Measurements from ENCODE around the gene PTGS2.

PTGS2 gene

DNA sequence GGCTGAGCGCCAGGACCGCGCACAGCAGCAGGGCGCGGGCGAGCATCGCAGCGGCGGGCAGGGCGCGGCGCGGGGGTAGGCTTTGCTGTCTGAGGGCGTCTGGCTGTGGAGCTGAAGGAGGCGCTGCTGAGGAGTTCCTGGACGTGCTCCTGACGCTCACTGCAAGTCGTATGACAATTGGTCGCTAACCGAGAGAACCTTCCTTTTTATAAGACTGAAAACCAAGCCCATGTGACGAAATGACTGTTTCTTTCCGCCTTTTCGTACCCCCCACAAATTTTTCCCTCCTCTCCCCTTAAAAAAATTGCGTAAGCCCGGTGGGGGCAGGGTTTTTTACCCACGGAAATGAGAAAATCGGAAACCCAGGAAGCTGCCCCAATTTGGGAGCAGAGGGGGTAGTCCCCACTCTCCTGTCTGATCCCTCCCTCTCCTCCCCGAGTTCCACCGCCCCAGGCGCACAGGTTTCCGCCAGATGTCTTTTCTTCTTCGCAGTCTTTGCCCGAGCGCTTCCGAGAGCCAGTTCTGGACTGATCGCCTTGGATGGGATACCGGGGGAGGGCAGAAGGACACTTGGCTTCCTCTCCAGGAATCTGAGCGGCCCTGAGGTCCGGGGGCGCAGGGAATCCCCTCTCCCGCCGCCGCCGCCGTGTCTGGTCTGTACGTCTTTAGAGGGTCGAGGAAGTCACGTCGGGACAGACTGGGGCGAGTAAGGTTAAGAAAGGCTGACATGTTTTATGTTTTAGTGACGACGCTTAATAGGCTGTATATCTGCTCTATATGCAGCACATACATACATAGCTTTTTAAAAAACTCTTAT is at the start of gene PTGS2:
Gene PTGS2 (minus strand): TSS at position 179 of the 817 bp plus-strand sequence. CDS start 133 bp downstream, at position 46.
- DNase-seq, result no peak

DNA sequence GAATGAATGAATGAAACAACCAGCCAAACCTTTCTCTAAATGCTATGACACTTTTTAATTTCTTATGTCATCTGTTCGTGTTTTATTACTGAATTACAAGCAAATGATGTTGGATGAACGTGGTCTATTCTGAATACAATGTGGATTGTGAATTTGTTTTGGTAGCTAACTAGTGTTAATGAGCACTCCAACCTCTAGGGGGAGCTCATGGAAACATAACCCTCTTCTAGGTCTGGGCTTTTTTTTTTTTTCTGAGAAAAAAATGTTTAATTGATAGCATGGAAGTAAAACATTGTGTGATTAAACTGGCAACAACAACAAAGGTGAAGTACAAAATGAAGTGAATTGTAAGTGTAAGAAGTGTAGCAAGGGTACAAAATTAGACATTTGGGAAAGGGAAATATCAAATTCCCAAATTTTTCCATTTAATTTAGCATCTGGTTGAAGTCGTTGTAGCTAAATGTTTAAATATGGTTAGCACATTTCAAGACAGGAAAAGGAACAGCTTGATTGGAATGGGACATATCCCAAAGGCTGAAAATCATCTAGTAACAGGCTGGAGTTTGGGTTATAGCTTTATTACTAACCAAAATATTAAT is 42.6 kb upstream of the PTGS2 start:
- peak in 1 of 2 experiments; percentile 23 for DNase-seq

DNA sequence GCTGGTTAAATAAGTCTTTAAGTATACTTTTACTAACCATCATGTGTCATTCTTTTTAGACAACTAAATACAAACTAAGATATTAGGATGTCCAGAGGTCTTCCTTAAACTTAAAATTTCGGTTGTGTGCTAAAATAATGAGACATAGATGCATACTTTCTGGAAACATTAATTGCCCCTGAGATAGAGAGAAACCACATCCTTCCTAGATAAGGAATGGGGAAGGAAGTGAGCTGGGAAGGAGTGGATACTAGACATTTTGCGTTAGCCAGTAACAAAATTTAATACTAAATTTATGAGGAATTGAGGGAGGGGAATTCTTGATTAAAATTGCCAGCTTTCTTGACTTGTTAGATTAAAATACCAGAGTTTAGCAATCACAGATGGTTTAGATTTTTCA is 37.1 kb upstream of the PTGS2 start:
- no peak for DNase-seq

DNA sequence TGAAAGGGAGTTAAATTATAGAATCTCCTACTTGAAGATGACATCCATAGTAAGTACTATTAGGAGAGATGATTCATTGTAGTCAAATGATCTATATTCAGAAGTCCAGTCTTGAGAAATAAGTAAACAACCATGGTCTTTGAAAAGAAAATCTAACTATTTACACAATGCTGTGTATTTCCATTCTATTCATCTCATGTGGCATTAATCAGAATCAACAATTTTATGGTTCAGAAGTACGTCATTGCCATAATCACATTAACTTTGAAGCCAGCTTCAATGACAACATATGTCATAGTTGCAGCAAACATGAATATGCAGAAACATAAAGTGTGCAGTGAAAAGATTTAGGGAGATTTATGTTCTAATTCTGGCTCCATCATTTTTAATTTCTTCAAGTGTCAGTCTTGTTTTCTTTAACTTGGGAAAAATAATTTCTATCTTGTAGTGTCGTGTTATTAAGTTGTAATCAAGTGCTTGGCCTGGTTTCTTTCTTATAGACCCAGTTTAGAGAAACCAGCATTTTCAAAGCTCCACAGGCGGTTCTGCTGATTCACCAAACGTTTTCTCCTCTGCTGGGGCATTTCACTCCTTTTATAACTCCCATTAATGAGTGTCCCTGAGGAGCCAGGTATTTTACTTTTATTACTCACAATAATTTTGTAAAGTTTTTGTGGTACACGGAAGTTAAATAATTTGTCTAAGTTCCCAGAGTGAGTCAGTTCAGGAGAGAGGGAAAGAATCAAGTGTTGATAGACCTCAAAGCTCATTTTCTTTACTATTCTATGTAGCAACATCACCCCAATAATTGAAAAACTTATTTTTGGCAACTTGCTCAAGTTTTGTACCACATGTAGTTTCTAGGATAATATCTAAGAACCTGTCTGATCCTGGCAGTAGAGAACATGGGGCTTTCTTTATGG is 35.9 kb upstream of the PTGS2 start:
- DNase-seq, result peak; percentile 51 to 59

DNA sequence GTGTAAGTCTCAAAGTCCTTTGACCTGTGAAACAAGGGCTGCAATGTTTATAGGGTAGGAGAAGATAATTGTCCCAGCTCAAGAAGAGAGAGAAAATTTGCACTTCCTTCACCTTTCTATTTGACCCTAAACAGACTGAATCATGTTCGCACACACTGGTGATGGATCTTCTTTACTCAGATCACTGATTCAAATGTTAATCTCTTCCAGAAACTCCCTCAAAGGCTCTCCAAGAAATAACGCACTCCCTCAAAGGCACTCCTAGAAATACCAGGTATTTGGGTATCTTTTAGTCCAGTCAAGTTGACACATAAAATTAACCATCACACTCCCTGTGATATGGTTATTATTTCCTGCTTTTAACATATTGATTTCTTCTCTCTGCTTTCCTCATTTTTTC is 30.5 kb upstream of the PTGS2 start:
- DNase-seq, result no peak

DNA sequence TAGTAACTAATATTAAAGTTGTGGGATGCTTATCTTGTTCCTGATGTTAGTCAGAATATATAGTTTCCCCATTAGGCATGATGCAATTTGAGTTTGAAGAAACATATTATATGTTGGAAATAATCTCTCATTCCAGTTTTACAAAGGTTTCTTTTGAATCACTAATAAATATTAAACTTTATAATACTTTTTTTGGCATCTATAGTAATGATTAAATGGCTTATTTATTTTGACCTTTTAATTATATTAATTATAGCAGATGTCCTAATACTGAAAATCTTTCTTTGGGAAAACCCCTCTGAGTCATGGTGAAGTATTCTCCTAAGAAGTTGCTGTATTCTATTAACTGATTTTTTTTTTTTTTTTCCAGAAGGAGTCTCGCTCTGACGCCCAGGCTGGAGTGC is 28.5 kb upstream of the PTGS2 start:
- DNase-seq, result no peak

DNA sequence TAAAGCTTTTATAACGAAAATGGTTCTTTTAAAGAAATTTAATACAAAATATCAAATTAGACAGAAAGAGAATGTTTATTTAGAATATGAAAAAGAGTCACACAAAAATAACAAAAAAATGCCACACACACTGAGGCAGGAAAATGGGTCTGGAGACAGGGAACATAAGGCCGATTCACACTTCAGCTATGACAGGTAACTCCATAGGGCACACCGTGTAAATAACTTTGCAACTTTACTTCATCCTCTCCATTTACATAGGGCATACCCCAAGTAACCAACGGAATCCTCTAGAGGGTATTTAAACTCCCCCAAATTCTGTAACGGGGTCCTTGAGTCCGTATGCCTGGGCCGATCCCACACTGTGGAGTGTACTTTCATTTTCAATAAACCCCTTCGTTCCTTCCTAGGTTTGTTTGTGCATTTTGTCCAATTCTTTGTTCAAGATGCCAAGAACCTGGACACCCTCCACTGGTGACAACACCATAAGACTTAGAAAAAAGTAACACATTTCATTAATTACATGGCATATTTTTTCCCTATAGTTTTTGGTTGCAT is 23.1 kb upstream of the PTGS2 start:
- DNase-seq, result no peak

DNA sequence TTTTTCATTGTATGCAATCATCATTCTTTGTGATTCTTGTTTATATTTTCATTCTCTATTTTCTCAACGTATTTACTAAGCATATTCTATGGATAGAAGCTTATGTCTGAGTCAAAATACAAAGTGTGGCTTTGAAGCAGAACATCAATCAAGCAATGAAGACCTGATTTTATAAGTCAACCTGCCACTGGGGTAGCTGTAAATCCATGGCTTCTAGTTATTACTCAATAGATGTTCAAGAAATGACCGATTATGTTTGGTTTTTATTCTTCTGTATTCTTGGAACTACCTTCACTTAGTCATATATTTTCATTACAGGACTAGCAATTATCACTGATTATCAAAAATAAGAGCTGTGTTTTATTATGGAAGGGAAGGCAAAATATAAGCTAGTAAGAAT is 20.5 kb upstream of the PTGS2 start:
- no peak for DNase-seq

DNA sequence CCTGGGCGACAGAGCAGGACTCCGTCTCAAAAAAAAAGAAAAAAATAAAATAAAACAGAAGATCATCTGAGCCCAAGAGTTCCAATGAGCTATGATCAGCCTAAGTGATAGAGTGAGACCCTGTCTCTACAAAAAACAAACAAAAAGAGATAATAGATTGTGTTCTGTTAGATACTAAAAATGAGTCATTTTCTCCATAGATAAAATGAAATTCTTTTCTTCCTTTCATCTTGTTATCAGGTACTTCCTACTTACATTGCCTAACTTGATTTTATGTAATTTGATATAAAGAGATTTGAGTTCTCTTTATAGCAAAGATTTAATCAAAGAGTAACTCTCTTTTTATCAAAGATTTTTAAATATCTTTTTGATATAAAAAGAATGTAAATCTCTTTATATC is 19.3 kb upstream of the PTGS2 start:
- no peak for DNase-seq

DNA sequence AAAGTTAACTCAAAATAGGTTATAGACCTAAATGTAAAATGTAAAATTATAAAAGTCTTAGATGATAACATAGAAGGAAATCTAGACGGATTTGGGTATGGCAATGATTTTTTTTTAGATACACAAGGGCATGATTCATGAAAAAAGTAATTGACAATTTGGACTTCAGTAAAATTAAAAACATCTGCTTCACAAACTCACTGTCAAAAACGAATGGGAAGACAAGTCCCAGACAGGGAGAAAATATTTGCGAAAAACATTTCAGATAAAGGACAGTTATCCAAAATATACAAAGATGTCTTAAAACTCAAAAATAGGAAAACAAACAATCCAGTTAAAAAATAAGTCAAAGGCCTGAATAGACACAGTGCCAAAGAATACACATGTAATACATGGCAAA is 9.7 kb upstream of the PTGS2 start:
- DNase-seq, result no peak

DNA sequence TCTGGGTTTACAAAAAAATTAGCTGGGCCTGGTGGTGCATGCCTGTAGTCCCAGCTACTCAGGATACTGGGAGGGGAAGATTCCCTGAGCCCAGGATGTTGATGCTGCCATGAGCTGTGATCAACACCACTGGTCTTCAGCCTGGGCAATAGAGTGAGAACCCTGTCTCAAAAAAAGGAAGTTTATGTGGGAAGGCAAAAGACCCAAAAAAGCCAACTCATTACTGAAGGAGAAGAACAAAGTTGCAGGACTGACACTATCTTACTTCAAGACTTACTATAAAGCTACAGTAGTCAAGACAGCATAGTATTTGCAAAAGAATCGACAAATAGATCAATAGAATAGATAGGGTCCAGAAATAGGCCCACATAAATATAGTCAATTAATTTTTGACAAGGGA is 9.2 kb upstream of the PTGS2 start:
- DNase-seq, result no peak

DNA sequence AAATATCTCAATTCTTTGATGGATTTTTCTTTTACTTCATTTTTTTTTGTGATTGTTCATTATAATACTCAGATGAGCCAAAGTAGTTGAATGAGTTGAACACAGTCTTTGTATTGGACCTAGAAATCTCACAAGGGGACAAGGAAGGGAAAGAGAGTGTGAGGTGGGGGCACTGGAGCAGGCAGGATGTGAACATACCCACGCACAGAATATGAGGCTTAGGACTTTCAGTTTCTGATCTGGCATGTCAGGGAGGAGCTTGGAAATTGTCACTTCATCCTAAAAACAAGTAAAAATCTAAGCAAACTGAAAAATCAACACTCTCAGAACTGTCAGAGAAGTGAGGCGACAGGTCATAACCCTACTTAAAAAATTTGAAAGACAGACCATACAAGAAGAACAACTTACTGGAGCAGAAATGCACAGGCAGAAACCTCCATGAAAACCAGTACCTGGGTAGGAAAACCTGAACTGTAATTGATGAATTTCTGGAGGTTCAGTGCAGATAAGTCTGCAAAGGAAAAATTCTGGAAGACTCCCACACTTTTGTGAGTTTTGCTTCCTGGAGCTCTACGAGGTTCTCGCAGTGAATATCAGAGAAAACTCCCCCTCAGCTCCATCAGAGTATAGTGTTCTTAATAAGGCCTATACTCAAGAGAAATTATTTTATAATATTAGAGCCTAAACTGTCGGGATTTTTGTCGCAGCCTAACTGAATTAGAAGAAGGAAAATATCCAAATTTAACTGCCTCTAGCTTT is 3.6 kb upstream of the PTGS2 start:
- no peak for DNase-seq

DNA sequence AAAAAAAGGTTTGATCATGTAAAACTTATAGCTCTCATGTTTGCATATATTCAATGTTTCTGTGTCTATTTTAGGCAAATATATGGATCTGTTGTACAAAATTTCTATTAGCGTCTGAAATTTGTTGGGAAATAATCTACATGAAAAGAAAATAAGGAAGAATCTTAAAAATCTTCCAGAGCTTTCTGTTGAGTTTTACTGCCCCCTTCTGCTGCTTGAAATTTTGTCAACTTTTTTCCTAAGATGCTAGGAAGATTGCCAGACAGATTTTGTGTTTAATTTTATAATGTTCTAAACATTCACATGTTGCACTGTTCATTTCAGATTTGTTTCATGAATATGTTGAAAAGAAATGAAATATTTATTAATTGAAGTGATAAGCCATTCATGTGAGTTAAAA is 2.5 kb upstream of the PTGS2 start:
- DNase-seq, result no peak

DNA sequence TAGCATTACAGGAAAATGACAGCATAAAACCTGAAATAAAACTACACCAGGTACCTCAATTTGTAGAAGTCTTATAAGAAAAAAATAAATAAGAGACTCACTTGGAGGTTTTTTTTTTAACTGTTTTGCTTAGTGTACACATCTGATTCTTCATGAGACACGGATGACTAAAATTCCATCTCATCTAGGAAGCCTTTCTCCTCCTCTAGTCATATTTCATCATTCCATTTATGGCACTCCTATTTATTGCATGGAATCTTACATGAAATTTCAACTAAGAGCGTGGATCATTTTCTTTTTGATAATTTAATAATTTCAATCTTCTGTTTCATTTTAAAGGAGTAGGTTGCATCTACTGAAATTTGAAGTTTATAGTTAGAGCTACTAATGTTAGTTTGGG is 1.6 kb upstream of the PTGS2 start:
- no peak for DNase-seq

DNA sequence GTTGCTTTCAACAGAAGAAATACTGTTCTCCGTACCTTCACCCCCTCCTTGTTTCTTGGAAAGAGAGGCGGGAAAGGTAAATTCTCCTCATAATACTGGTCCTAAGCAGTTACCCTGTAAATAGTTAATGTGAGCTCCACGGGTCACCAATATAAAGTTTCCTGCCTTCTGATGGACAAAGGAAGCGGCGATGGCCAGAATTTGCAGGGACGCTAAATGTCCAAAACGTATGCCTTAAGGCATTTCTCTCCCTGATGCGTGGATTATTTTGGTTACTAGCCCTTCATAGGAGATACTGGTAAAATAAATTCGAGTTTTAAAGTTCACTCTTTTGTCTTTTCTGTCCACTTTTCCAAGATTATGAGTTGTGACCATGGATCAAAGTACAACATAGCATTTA is 898 bp upstream of the PTGS2 start:
- no peak for DNase-seq

DNA sequence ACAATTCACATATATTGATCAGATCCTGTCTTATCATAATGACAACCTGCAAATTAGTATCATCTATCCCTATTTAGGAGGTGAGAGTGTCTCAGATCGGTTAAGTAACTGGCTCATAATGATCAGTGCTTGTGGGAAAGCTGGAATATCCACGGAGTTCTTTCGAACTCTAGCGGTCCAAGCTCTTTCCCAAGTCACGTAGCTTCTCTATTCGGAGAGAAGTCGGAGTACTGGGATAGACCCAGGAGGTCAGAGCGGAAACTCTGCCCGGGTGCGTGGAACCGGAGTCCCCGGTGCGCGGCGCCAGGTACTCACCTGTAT is 339 bp downstream of the PTGS2 start:
- no peak for DNase-seq

DNA sequence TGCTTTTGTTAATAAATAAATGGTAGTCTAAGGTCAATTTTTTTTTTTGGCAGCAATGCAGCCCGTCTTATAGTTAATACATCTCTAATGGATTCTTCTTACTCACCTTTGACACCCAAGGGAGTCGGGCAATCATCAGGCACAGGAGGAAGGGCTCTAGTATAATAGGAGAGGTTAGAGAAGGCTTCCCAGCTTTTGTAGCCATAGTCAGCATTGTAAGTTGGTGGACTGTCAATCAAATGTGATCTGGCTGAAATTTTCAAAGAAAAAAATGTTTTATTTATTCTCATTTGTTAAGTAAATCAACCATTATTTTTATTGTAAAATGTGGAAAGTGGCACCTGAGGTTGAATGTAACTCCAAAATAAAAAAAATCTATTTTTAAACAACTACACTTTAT is 2.1 kb downstream of the PTGS2 start:
- no peak for DNase-seq

DNA sequence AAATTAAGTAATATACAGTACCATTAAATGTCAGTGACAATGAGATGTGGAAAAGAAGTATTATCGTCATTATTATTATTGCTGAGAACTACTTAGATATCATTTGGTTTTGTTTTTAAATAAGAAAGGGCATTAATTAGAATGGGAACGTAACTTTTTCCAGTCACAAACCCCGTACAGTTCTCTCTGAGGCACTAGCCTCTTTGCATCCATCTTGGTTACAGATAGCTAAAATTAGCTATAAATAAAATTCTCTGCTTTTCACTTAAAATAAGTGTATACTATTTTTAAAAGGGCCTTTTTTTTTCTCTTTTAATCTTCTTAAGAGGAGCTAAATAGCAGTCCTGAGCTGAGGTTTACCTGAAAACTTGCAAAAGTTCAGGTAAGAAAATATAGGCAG is 7.6 kb downstream of the PTGS2 start:
- DNase-seq, result no peak

DNA sequence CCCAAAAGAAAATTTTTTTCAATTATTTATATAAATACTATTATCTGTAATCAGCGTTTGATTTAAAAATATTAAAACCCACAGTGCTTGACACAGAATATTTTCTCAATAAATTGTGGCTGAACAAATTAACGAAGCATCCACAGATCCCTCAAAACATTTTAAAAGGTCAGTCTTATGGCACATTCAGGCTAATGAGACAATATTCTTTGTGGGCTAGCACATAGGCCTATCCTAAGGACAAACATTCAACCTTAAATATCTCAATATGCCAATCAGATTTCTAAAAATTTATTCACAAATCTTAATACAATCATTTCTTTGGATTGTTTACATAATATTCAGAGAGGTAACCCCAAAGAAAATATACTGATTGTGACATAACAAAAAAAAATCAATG is 8.1 kb downstream of the PTGS2 start:
- DNase-seq, result no peak

DNA sequence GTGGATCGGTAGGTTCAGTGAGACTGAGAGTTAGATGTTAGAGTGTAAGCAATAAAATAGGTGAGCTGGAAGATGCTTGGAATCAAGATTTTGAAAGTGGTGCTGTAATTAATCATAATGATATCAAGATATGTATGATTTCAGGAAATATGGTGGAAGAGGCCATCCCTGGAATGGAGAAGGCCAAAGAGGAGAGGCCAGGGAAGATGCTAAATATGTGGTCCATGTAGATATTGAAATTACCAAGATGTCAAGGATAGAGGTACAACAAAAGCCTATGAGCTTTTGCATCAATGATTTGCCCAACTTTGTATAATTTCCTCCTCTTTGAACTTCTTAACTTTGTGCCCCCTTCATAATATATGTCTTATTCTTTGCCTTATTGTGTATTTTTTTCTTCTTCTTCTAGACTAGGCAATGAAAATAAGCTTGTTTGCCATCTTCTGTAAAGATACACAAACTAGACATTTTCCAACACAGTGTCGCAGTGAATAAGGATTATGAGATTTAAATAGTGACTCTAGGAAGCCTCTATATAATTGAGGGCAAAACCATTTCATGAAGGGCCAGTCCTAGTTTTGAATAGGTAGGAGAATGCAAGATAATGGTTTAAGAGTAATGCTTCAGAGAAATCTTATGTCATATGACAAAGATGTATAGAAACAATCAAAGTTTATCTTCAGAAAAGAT is 8.9 kb downstream of the PTGS2 start:
- no peak for DNase-seq

DNA sequence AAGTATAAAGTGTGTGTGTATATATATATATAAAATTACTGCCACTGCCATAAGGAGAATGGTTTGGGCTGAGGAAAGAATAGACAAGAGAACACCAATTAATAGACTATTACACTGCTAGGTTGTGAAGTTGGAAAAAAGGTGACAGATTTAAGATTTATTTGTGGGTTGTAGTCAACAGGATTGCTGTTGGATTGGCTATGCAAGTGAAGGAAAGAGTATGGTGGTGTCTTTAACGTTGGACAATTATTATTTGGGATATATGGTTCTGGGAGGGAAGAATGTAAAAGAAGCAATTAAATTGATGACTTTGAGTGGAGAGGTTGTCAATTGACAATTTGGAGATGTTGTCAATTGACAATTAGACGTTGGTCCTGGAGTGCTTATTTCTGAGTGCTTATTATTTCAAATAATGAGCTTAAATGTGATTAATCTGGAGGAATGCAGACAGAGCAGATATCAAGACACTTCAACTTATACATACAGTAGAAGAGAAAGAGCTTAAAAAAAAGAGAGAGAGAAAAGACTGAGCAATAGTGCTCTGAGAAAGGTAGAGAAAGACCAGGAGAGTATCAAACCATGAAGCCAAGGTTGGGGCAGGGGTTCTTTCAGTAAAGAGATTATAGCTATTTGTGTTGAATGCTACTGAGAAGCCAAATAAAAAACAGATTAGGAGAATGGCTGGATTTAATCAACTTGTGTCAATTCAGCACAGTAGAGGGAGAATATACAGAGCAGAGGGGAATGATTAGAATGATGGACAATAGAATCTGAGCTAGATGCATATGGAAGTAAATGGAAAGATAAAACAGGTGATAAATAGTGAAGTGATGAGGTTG is 9.7 kb downstream of the PTGS2 start:
- DNase-seq, result no peak
